C4-2B (cell line): Measurements from ENCODE around the gene GGNBP2.

Source experiments
- ZFX ChIP-seq: fragments of 450-650 bp; IDR thresholded peaks from 2 replicates; pipeline ENCODE4 v1.6.1; 2017
- TF ChIP-seq, protein P1 (sequence below): fragments of 450-650 bp; conservative IDR thresholded peaks from 2 replicates; pipeline ENCODE4 v1.5.1; 2017; ENCODE audit warnings: mild to moderate bottlenecking

DNA sequence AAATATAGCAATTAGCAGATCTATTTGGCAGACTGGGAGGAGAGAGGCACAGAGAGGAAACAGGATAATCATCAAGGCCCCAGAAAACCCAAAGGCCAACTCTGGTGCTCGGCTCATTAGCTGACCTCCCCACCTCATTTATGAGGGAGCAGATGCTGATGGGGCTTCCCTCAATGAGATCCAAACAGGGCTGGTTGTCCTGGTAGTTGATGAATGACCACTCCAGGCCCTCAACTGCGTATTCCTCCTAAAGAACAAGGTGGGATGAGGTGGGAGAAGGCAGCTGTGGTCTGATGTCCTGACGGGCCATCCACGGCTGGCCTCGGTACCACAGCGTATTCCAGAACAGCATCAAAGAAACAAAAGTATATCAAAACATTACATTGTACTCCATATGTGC, 37.5 kb upstream of the GGNBP2 start:
- TF ChIP-seq, protein P1, sequence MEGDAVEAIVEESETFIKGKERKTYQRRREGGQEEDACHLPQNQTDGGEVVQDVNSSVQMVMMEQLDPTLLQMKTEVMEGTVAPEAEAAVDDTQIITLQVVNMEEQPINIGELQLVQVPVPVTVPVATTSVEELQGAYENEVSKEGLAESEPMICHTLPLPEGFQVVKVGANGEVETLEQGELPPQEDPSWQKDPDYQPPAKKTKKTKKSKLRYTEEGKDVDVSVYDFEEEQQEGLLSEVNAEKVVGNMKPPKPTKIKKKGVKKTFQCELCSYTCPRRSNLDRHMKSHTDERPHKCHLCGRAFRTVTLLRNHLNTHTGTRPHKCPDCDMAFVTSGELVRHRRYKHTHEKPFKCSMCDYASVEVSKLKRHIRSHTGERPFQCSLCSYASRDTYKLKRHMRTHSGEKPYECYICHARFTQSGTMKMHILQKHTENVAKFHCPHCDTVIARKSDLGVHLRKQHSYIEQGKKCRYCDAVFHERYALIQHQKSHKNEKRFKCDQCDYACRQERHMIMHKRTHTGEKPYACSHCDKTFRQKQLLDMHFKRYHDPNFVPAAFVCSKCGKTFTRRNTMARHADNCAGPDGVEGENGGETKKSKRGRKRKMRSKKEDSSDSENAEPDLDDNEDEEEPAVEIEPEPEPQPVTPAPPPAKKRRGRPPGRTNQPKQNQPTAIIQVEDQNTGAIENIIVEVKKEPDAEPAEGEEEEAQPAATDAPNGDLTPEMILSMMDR = no peak
- TF ChIP-seq ZFX = no peak
